Measurements from ENCODE around the gene PLXNA4. TPM values are rescaled to one million over a fixed set of nuclear protein-coding genes. Genes with fewer than 3 reads are reported as not detected.

The PLXNA4 gene
- polyA plus RNA-seq, 2 donors: 0.44 to 0.55 TPM

- Histone ChIP-seq H3K4me1 (ENCODE audit: control insufficient read depth in 2 of 2, insufficient read depth in 2 of 2, low read length in 1 of 2) (no peaks in the 10 kb centered on the region), H3K27ac (ENCODE audit: low read depth in 2 of 2, low read length in 1 of 2) (no peak overlapping the region), H3K36me3 (ENCODE audit: control insufficient read depth in 2 of 2, insufficient read depth in 2 of 2, low read length in 1 of 2) (no peaks in the 10 kb centered on the region), H3K27me3 (ENCODE audit: control insufficient read depth in 1 of 2, insufficient read depth in 2 of 2, low read length in 2 of 2) (no peaks in the 10 kb centered on the region), H3K9me3 (ENCODE audit: control insufficient read depth in 2 of 2, insufficient read depth in 1 of 2, low read depth in 1 of 2, low read length in 1 of 2) (no peaks in the 10 kb centered on the region), H3K4me3 (ENCODE audit: low read depth in 1 of 2, low read length in 2 of 2) (no peak overlapping the region)
- 81 to 91% methylated on average over 5 of the region's 5 CpGs for WGBS, 2 donors
Measured at GRCh38 chr7:132504071-132504470, 72.2 kb downstream of the PLXNA4 start.

- Histone ChIP-seq H3K27ac (ENCODE audit: low read depth in 2 of 2, low read length in 1 of 2) (no peak overlapping the region), H3K9me3 (ENCODE audit: control insufficient read depth in 2 of 2, insufficient read depth in 1 of 2, low read depth in 1 of 2, low read length in 1 of 2) (no peaks in the 10 kb centered on the region), H3K27me3 (ENCODE audit: control insufficient read depth in 1 of 2, insufficient read depth in 2 of 2, low read length in 2 of 2) (no peaks in the 10 kb centered on the region), H3K36me3 (ENCODE audit: control insufficient read depth in 2 of 2, insufficient read depth in 2 of 2, low read length in 1 of 2) (no peaks in the 10 kb centered on the region), H3K4me3 (ENCODE audit: low read depth in 1 of 2, low read length in 2 of 2) (no peak overlapping the region), H3K4me1 (ENCODE audit: control insufficient read depth in 2 of 2, insufficient read depth in 2 of 2, low read length in 1 of 2) (no peaks in the 10 kb centered on the region)
Measured at GRCh38 chr7:132503415-132503814, 72.9 kb downstream of the PLXNA4 start.

- Histone ChIP-seq H3K4me1 (ENCODE audit: control insufficient read depth in 2 of 2, insufficient read depth in 2 of 2, low read length in 1 of 2) (no peaks in the 10 kb centered on the region), H3K27me3 (ENCODE audit: control insufficient read depth in 1 of 2, insufficient read depth in 2 of 2, low read length in 2 of 2) (no peaks in the 10 kb centered on the region), H3K27ac (ENCODE audit: low read depth in 2 of 2, low read length in 1 of 2) (no peak overlapping the region), H3K4me3 (ENCODE audit: low read depth in 1 of 2, low read length in 2 of 2) (no peak overlapping the region), H3K36me3 (ENCODE audit: control insufficient read depth in 2 of 2, insufficient read depth in 2 of 2, low read length in 1 of 2) (no peaks in the 10 kb centered on the region), H3K9me3 (ENCODE audit: control insufficient read depth in 2 of 2, insufficient read depth in 1 of 2, low read depth in 1 of 2, low read length in 1 of 2) (no peaks in the 10 kb centered on the region)
- 80 to 84% methylated on average over 7 of the region's 7 CpGs for WGBS, 2 donors
Measured at GRCh38 chr7:132501956-132502355, 74.3 kb downstream of the PLXNA4 start.

- H3K27ac ChIP-seq (ENCODE audit: low read depth in 2 of 2, low read length in 1 of 2): no peak overlapping the region
- no peaks in the 10 kb centered on the region for H3K4me1 ChIP-seq (ENCODE audit: control insufficient read depth in 2 of 2, insufficient read depth in 2 of 2, low read length in 1 of 2)
- no peaks in the 10 kb centered on the region for H3K36me3 ChIP-seq (ENCODE audit: control insufficient read depth in 2 of 2, insufficient read depth in 2 of 2, low read length in 1 of 2)
- H3K9me3 ChIP-seq (ENCODE audit: control insufficient read depth in 2 of 2, insufficient read depth in 1 of 2, low read depth in 1 of 2, low read length in 1 of 2): no peaks in the 10 kb centered on the region
- no peaks in the 10 kb centered on the region for H3K27me3 ChIP-seq (ENCODE audit: control insufficient read depth in 1 of 2, insufficient read depth in 2 of 2, low read length in 2 of 2)
- WGBS, 2 donors: 57 to 59% methylated on average over 10 of the region's 10 CpGs
- no peak overlapping the region for H3K4me3 ChIP-seq (ENCODE audit: low read depth in 1 of 2, low read length in 2 of 2)
Measured at GRCh38 chr7:132500727-132501440, 75.4 kb downstream of the PLXNA4 start.

- H3K9me3 ChIP-seq (ENCODE audit: control insufficient read depth in 2 of 2, insufficient read depth in 1 of 2, low read depth in 1 of 2, low read length in 1 of 2): no peaks in the 10 kb centered on the region
- H3K4me3 ChIP-seq (ENCODE audit: low read depth in 1 of 2, low read length in 2 of 2): no peak overlapping the region
- H3K4me1 ChIP-seq (ENCODE audit: control insufficient read depth in 2 of 2, insufficient read depth in 2 of 2, low read length in 1 of 2): no peaks in the 10 kb centered on the region
- no peaks in the 10 kb centered on the region for H3K36me3 ChIP-seq (ENCODE audit: control insufficient read depth in 2 of 2, insufficient read depth in 2 of 2, low read length in 1 of 2)
- H3K27me3 ChIP-seq (ENCODE audit: control insufficient read depth in 1 of 2, insufficient read depth in 2 of 2, low read length in 2 of 2): no peaks in the 10 kb centered on the region
- H3K27ac ChIP-seq (ENCODE audit: low read depth in 2 of 2, low read length in 1 of 2): no peak overlapping the region
- WGBS, 2 donors: 85 to 94% methylated on average over 5 of the region's 5 CpGs
Measured at GRCh38 chr7:132499487-132499886, 76.8 kb downstream of the PLXNA4 start.

- no peak overlapping the region for H3K4me3 ChIP-seq (ENCODE audit: low read depth in 1 of 2, low read length in 2 of 2)
- no peaks in the 10 kb centered on the region for H3K36me3 ChIP-seq (ENCODE audit: control insufficient read depth in 2 of 2, insufficient read depth in 2 of 2, low read length in 1 of 2)
- no peak overlapping the region for H3K27ac ChIP-seq (ENCODE audit: low read depth in 2 of 2, low read length in 1 of 2)
- H3K9me3 ChIP-seq (ENCODE audit: control insufficient read depth in 2 of 2, insufficient read depth in 1 of 2, low read depth in 1 of 2, low read length in 1 of 2): no peaks in the 10 kb centered on the region
- H3K27me3 ChIP-seq (ENCODE audit: control insufficient read depth in 1 of 2, insufficient read depth in 2 of 2, low read length in 2 of 2): no peaks in the 10 kb centered on the region
- H3K4me1 ChIP-seq (ENCODE audit: control insufficient read depth in 2 of 2, insufficient read depth in 2 of 2, low read length in 1 of 2): peaks cover 0 to 2% of the 10 kb centered on the region in 2 donors
- 60 to 61% methylated on average over 3 of the region's 3 CpGs for WGBS, 2 donors
Measured at GRCh38 chr7:132499065-132499464, 77.2 kb downstream of the PLXNA4 start.

GRCh38 chr7:132498319-132498718, 78.0 kb downstream of the PLXNA4 start:
- WGBS, 2 donors: 57 to 67% methylated on average over 4 of the region's 4 CpGs
- Histone ChIP-seq H3K4me1 (ENCODE audit: control insufficient read depth in 2 of 2, insufficient read depth in 2 of 2, low read length in 1 of 2) (peaks cover 0 to 2% of the 10 kb centered on the region in 2 donors), H3K27me3 (ENCODE audit: control insufficient read depth in 1 of 2, insufficient read depth in 2 of 2, low read length in 2 of 2) (no peaks in the 10 kb centered on the region), H3K4me3 (ENCODE audit: low read depth in 1 of 2, low read length in 2 of 2) (no peak overlapping the region), H3K27ac (ENCODE audit: low read depth in 2 of 2, low read length in 1 of 2) (no peak overlapping the region), H3K36me3 (ENCODE audit: control insufficient read depth in 2 of 2, insufficient read depth in 2 of 2, low read length in 1 of 2) (no peaks in the 10 kb centered on the region), H3K9me3 (ENCODE audit: control insufficient read depth in 2 of 2, insufficient read depth in 1 of 2, low read depth in 1 of 2, low read length in 1 of 2) (no peaks in the 10 kb centered on the region)

- Histone ChIP-seq H3K27ac (ENCODE audit: low read depth in 2 of 2, low read length in 1 of 2) (no peak overlapping the region), H3K4me1 (ENCODE audit: control insufficient read depth in 2 of 2, insufficient read depth in 2 of 2, low read length in 1 of 2) (peaks cover 0 to 2% of the 10 kb centered on the region in 2 donors), H3K4me3 (ENCODE audit: low read depth in 1 of 2, low read length in 2 of 2) (no peak overlapping the region), H3K9me3 (ENCODE audit: control insufficient read depth in 2 of 2, insufficient read depth in 1 of 2, low read depth in 1 of 2, low read length in 1 of 2) (no peaks in the 10 kb centered on the region), H3K27me3 (ENCODE audit: control insufficient read depth in 1 of 2, insufficient read depth in 2 of 2, low read length in 2 of 2) (no peaks in the 10 kb centered on the region), H3K36me3 (ENCODE audit: control insufficient read depth in 2 of 2, insufficient read depth in 2 of 2, low read length in 1 of 2) (no peaks in the 10 kb centered on the region)
- 82 to 85% methylated on average over 5 of the region's 5 CpGs for WGBS, 2 donors
Measured at GRCh38 chr7:132497098-132497497, 79.2 kb downstream of the PLXNA4 start.

- Histone ChIP-seq H3K27ac (ENCODE audit: low read depth in 2 of 2, low read length in 1 of 2) (no peak overlapping the region), H3K27me3 (ENCODE audit: control insufficient read depth in 1 of 2, insufficient read depth in 2 of 2, low read length in 2 of 2) (no peaks in the 10 kb centered on the region), H3K4me3 (ENCODE audit: low read depth in 1 of 2, low read length in 2 of 2) (no peak overlapping the region), H3K36me3 (ENCODE audit: control insufficient read depth in 2 of 2, insufficient read depth in 2 of 2, low read length in 1 of 2) (no peaks in the 10 kb centered on the region), H3K9me3 (ENCODE audit: control insufficient read depth in 2 of 2, insufficient read depth in 1 of 2, low read depth in 1 of 2, low read length in 1 of 2) (no peaks in the 10 kb centered on the region), H3K4me1 (ENCODE audit: control insufficient read depth in 2 of 2, insufficient read depth in 2 of 2, low read length in 1 of 2) (peaks cover 0 to 2% of the 10 kb centered on the region in 2 donors)
- WGBS, 2 donors: 63 to 68% methylated on average over 3 of the region's 3 CpGs
Measured at GRCh38 chr7:132495936-132496335, 80.3 kb downstream of the PLXNA4 start.

GRCh38 chr7:132494474-132494873, 81.8 kb downstream of the PLXNA4 start:
- Histone ChIP-seq H3K9me3 (ENCODE audit: control insufficient read depth in 2 of 2, insufficient read depth in 1 of 2, low read depth in 1 of 2, low read length in 1 of 2) (no peaks in the 10 kb centered on the region), H3K27ac (ENCODE audit: low read depth in 2 of 2, low read length in 1 of 2) (no peak overlapping the region), H3K27me3 (ENCODE audit: control insufficient read depth in 1 of 2, insufficient read depth in 2 of 2, low read length in 2 of 2) (no peaks in the 10 kb centered on the region), H3K4me3 (ENCODE audit: low read depth in 1 of 2, low read length in 2 of 2) (no peak overlapping the region), H3K4me1 (ENCODE audit: control insufficient read depth in 2 of 2, insufficient read depth in 2 of 2, low read length in 1 of 2) (peaks cover 0 to 2% of the 10 kb centered on the region in 2 donors), H3K36me3 (ENCODE audit: control insufficient read depth in 2 of 2, insufficient read depth in 2 of 2, low read length in 1 of 2) (no peaks in the 10 kb centered on the region)
- WGBS, 2 donors: 85 to 92% methylated on average over 12 of the region's 12 CpGs

Measured in esophagus (tissue), 2 donors.